HG02642 (cell line): ENCODE results near the gene PLA2G4C.

Experiments
- ATAC-seq: cut with Tn5 transposase; IDR thresholded peaks from one replicate; pipeline ENCODE4 v1.9.1; 2021; ENCODE audit warnings: mild to moderate bottlenecking; ENCODE audit not compliant: unreplicated experiment, poor library complexity

Gene PLA2G4C

DNA sequence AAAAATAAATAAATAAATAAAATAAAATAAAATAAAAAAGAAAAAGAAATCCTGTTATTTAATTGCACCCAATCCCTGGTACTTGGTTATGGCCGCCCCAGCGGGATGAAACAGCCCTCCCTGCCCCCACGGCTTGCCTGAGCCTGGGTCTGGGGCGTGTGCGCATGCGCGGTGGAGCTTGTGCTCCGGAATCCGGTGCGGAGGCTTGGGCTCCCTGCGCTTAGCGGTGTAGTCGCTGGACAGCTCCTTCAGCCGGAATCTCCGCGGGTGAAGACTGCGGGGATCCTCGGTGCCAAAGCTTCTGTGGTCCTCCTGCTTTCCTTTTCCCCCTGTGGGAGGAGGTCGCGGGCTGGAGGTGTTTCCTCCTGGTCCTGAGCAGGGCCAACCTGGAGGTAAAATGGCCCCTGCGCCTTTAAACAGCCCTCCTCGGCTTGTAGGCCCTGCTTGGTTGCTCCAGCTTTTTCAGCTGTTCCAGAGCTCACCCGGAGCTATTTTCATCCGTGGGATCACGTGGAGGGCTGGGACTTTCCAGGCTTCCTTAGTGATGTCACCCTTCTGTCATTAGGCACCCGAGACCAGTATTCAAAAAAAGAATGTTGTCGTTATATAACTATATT lies at the start of gene PLA2G4C:
Gene PLA2G4C, minus strand, starts transcription at position 468 of the 617 bp plus-strand sequence. CDS start 4,288 bp downstream, outside the sequence.
- ATAC-seq = peak; percentile 63

DNA sequence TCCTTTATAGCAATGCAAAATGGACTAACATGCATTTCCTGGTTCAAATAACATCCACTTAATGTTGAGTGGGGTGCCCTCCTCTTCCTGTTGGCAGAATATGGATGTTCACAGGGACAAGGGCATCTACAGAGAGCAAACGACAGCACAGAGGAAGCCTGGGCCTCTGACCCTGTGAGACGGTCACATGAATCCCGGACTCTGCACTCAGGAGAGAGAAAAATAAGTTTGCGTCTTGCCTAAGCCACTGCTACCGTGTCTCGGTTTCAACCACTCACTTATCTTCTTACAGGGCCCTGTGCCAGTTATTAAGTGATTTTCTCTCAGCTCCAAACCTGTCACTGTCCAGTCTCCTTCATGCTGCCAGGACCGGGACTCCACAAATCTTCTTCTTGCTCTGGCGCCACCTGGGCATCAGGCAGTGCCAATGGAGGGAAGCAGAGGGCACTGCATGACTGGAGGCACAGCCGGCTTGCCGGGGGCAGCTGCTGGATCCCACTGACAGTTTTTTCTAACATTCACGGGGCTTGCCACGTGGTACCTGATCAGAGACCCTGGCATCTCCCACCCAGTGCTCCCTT lies 47.7 kb upstream of the PLA2G4C start:
- ATAC-seq = no peak

GRCh38 chr19:48154003-48154402 lies 43.4 kb upstream of the PLA2G4C start:
- ATAC-seq = no peak

- ATAC-seq = no peak
Observed at GRCh38 chr19:48152551-48152950, 41.9 kb upstream of the PLA2G4C start.

- ATAC-seq = no peak
Observed at GRCh38 chr19:48149430-48149829, 38.8 kb upstream of the PLA2G4C start.

GRCh38 chr19:48148576-48148975 lies 38.0 kb upstream of the PLA2G4C start:
- ATAC-seq = no peak

DNA sequence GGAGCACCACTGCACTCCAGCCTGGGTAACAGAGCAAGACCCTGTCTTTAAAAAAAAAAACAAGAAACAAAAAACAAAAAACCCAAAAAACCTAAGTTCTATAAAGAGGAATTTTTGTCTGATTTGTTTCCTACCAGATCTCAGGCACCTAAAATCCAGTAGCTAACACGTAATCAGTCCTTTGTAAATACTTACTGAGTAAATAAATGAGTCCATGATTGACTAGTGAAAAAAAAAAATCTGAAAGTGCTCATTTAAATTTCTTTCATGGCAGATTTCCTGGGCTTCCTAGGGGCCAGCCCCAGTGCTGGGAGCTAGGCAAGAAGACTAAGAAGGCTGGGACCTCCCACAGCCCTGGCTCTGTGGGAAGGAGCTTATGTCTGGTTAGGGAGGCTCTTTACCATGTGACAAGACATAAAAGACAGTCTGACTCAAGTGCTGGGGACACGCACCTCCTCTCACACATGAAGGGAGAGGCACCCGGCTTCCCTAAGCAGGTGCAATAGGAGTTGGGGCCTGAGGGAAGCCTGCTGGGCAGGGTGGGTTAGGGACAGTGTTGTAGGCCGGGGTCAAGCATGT lies 37.1 kb upstream of the PLA2G4C start:
- ATAC-seq = no peak

GRCh38 chr19:48139053-48139452 lies 28.4 kb upstream of the PLA2G4C start:
- no peak for ATAC-seq

DNA sequence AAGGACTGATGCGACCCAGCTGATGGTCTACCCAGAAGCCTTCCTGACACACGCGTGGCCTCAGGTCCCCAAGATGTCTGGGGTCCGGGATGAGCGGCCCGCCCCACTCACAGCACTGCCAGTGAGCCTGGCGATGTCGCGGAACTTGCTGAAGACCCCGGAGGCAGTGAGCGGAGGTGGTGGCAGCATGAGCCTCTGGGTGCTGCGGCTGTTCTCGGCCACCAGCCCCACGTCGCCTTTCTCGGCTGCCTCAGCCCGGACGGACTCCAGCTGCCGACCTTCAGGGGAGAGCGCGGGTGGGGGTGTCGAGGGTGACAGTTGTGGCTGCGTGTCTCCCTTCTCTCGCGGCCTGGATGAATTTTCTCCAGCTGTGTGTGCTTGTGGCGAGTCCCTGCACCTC lies 26.8 kb upstream of the PLA2G4C start:
- no peak for ATAC-seq

DNA sequence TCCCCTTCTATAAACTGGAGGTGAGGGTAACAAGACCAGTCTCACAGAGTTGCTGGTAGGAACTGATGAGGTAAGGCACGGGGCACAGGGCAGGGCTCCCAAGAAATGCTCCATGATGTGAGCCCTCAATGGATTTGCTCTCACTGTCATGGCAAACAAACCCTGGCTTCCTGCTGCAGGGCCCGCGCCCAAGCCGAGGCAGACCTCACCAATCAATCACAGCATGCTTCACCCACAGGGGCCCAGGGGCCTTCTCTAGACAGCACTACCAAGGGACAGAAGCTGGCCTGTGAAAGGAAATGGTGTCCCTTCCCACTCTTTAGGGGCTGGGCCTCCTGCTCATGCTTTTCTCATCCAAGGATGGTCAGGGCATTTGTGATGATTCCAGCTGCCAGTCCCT lies 25.9 kb upstream of the PLA2G4C start:
- no peak for ATAC-seq

GRCh38 chr19:48135411-48135810 lies 24.8 kb upstream of the PLA2G4C start:
- no peak for ATAC-seq

DNA sequence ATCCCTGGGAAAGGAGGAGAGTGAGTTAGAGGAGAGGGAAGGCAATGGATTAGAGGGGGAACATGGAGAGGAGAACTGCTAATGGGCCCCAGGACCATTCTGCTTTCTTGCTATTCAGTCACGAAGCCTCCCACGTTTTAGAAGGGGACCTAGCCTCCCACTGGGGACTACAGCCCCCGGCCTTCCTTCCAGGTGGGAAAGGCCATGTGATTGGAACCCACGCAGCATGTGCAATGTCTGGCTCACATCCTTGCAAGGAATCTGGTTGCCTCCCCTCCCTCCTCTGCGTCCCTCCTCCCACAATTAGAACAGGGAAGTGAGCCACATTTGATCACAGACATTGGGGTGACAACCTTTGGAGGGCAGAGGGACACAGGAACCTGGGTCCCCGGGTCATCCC lies 22.5 kb upstream of the PLA2G4C start:
- ATAC-seq = no peak

GRCh38 chr19:48127561-48127960 lies 16.9 kb upstream of the PLA2G4C start:
- ATAC-seq = no peak

- ATAC-seq = no peak
Observed at GRCh38 chr19:48123907-48124651, 13.5 kb upstream of the PLA2G4C start.

- ATAC-seq = no peak
Observed at GRCh38 chr19:48122421-48122820, 11.8 kb upstream of the PLA2G4C start.

- ATAC-seq = peak; percentile 60
Observed at GRCh38 chr19:48121909-48122371, 11.3 kb upstream of the PLA2G4C start.

DNA sequence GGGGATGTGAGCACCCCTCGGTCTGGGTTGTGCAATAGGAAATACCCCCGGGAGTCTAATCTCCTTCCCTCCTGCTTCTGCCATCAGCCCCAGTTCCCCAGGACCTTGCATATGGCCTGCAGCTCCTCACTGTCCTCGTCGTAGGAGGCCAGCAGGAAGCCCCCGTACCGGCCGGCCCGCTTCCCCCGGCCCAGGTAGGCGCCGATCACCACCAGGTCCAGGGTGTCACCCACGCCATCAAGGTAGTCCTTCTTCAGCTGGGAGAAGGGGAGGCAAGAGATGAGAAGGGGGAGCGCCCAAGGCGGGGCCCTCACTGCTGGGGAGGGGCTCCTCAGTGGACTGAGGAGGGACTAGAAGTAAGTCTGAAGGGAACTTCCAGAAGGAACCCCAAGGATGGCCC lies 10.4 kb upstream of the PLA2G4C start:
- no peak for ATAC-seq

- ATAC-seq = no peak
Observed at GRCh38 chr19:48120505-48120904, 9.9 kb upstream of the PLA2G4C start.

DNA sequence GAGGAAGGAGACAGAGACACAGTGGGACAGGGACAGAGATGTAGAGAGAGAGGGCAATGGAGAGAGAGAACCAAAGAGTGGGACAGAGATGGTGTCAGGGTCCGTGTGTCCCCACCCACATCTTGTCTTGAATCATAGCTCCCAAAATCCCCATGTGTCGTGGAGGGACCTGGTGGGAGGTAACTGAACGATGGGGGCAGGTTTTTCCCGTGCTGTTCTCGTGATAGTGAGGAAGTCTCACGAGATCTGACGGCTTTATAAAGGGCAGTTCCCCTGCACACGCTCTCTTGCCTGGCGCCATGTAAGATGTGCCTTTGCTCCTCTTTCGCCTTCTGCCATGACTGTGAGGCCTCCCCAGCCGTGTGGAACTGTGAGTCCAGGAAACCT lies 7.5 kb upstream of the PLA2G4C start:
- ATAC-seq = no peak

DNA sequence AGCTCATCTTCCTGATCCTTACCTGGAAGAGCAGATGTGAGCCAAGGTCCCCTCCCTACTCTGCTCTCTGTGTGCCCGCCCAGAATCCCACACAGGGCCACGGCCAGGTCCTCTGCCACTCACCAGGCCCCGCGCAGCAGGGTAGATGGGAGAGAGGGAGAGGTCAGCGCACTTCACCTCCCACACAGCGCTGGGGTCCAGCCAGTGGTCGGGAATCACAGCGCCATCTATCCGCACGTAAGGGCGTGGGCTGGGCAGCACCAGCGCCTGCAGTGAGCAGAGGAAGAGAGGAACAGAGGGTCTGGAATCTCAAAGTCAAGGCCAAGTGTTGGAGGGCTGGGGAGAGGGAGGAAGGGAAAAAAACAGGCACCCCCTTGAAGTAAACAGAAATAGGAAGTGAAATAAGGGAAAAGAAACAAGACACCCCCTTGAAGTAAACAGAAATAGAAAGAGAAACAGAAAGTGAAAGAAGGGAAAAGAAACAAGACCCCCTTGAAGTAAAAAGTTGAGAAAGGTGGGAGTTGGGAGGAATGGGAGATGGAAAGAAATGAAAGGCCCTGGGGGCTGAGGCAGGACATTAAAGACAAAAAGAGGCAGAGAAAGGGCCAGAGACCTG lies 7.0 kb upstream of the PLA2G4C start:
- no peak for ATAC-seq
